NT2/D1 (cell line): ENCODE measurements around the gene ZCCHC14.

ENCODE experiments used
- SUZ12 ChIP-seq: IDR thresholded peaks from 2 replicates; pipeline ENCODE4 v1.6.1; 2011; ENCODE audit not compliant: insufficient read length, insufficient read depth; ENCODE audit errors: extremely low read depth
- YY1 ChIP-seq: IDR thresholded peaks from 2 replicates; pipeline ENCODE4 v1.6.1; 2011; ENCODE audit not compliant: insufficient read length, insufficient read depth
- ZNF274 ChIP-seq: IDR thresholded peaks from 2 replicates; pipeline ENCODE4 v1.6.1; 2011; ENCODE audit warnings: mild to moderate bottlenecking, low read depth, low read length

DNA sequence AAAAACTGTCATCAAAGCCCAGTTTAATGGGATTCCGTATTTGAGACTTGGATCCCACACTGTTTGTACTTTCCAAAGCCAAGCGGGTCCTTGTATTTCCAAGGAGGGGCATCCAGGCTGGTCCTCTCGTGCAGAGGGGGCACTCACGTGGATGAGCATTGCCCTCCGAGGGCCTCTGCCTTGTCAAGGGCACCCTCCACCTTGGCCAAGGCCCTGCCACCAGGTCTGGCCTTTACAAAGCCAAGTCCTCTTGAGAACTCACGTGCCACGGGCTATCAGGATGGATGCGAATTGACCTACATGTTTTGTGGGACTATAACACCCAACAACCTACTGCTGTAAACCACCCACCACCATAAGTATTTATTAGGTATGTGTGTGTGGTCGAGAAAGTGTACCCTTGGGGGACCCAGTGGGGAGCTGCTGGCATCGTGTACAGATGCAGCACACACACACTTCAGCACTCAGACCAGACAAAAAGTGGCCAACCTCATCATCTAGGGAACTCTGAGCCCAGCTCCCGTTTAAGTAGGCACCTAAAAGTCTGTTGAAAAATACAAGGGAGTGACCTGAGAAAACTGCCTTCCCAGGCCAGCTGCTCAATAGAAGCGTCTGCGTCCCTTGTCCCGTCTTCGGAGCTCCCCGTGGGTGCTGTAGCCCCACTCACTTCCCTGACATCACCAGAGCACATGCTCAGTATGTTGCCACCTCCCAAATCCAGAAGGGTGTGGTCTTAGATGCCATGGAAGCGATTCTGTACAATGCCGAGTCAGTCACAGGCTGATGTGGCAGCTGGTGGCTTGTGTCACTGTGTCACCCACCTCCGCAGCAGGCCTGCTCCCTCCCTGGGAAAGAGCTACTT is 87.8 kb downstream of the ZCCHC14 start:
- TF ChIP-seq YY1 (no peak), ZNF274 (no peak), SUZ12 (no peak)
